HepG2 (cell line): ENCODE data around the gene SPINK8. TPM values are rescaled to one million over a fixed set of nuclear protein-coding genes. Genes with fewer than 3 reads are reported as not detected.

Source experiments
- BCLAF1 ChIP-seq: fragments of 450-650 bp; IDR thresholded peaks from 2 replicates; pipeline ENCODE4 v1.6.1; 2017; ENCODE audit warnings: mild to moderate bottlenecking
- BORCS8-MEF2B ChIP-seq: sonication (generic); formaldehyde crosslinking; IDR thresholded peaks from 2 replicates; pipeline ENCODE4 v1.8.0; 2022; ENCODE audit warnings: mild to moderate bottlenecking, missing genetic modification reagents
- CEBPG ChIP-seq: IDR thresholded peaks from 2 replicates; pipeline ENCODE4 v1.6.1; 2016
- CENPX ChIP-seq: sonication (generic); formaldehyde crosslinking; IDR thresholded peaks from 2 replicates; pipeline ENCODE4 v1.9.0; 2021; ENCODE audit warnings: mild to moderate bottlenecking, missing genetic modification reagents, moderate library complexity
- GLMP ChIP-seq: sonication (generic); formaldehyde crosslinking; IDR thresholded peaks from 2 replicates; pipeline ENCODE4 v1.9.0; 2021; ENCODE audit warnings: missing genetic modification reagents, mild to moderate bottlenecking, borderline replicate concordance
- IRX3 ChIP-seq: sonication (generic); formaldehyde crosslinking; IDR thresholded peaks from 2 replicates; pipeline ENCODE4 v1.8.1; 2023; ENCODE audit warnings: mild to moderate bottlenecking, low read depth, missing genetic modification reagents, borderline replicate concordance
- KDM1A ChIP-seq: IDR thresholded peaks from 2 replicates; pipeline ENCODE4 v1.6.1; 2016; ENCODE audit warnings: missing compliant biosample characterization
- MAFK ChIP-seq, 2 experiments: IDR thresholded peaks in 1 of 2; conservative IDR thresholded peaks in 1 of 2; 2 replicates each; pipeline ENCODE4 v1.6.1; 2011; ENCODE audit warnings: improper control_type of control experiment in 2 of 2, low read length in 2 of 2
- SP5 ChIP-seq: IDR thresholded peaks from 2 replicates; pipeline ENCODE4 v1.6.1; 2016; ENCODE audit warnings: low read depth, borderline replicate concordance
- ZKSCAN1 ChIP-seq: fragments of 150-350 bp; IDR thresholded peaks from 2 replicates; pipeline ENCODE4 v1.6.1; 2014; ENCODE audit warnings: low read length
- ZNF121 ChIP-seq: sonication (generic); formaldehyde crosslinking; IDR thresholded peaks from 2 replicates; pipeline ENCODE4 v1.5.0; 2020; ENCODE audit warnings: mild to moderate bottlenecking, missing genetic modification reagents
- ZNF513 ChIP-seq: sonication (generic); formaldehyde crosslinking; conservative IDR thresholded peaks from 2 replicates; pipeline ENCODE4 v1.5.0; 2020; ENCODE audit warnings: missing genetic modification reagents
- ZNF589 ChIP-seq: sonication (generic); formaldehyde crosslinking; conservative IDR thresholded peaks from 2 replicates; pipeline ENCODE4 v1.8.0; 2022; ENCODE audit warnings: mild to moderate bottlenecking, moderate library complexity, missing genetic modification reagents
- ZNF761 ChIP-seq: sonication (generic); formaldehyde crosslinking; conservative IDR thresholded peaks from 2 replicates; pipeline ENCODE4 v1.4.0; 2020; ENCODE audit warnings: mild to moderate bottlenecking, missing genetic modification reagents
- polyA plus RNA-seq, 8 experiments: library from polyadenylated mRNA; depleted of rRNA in 3 of 8; stranded (reverse) in 7 of 8; unstranded in 1 of 8; fragments of >200 nt; fragmentation: Illumina TruSeq in 4 of 8; extraction: Trizol in 4 of 8; gene quantifications; 2 replicates each; pipeline versions ENCODE4 v1.2.1 to v1.2.3, GENCODE V29; 2011 to 2016; ENCODE audit warnings: low read depth in 4 of 8, missing spikeins in 1 of 8, mixed read lengths in 1 of 8; ENCODE audit not compliant: insufficient read depth in 1 of 8
- total RNA-seq, 5 experiments: library from RNA; depleted of rRNA; stranded (reverse); fragments of >200 nt; fragmentation: Illumina TruSeq; extraction: Trizol; gene quantifications; 2 replicates each; pipeline ENCODE4 v1.2.3, GENCODE V29; 2016; ENCODE audit warnings: low read depth in 1 of 5
- TF ChIP-seq, protein P1 (sequence below): sonication (generic); formaldehyde crosslinking; IDR thresholded peaks from 2 replicates; pipeline ENCODE4 v1.5.1; 2020; ENCODE audit warnings: mild to moderate bottlenecking, moderate library complexity, missing genetic modification reagents
- TF ChIP-seq, protein P2 (sequence below): sonication (generic); formaldehyde crosslinking; IDR thresholded peaks from 2 replicates; pipeline ENCODE4 v1.4.0; 2020; ENCODE audit warnings: mild to moderate bottlenecking, missing genetic modification reagents, borderline replicate concordance

SPINK8 gene
- total and polyA plus RNA-seq, 2 of the 13 experiments (the other 11 are each of a cell fraction or from before 2014, with no cell fraction given): not detected

DNA sequence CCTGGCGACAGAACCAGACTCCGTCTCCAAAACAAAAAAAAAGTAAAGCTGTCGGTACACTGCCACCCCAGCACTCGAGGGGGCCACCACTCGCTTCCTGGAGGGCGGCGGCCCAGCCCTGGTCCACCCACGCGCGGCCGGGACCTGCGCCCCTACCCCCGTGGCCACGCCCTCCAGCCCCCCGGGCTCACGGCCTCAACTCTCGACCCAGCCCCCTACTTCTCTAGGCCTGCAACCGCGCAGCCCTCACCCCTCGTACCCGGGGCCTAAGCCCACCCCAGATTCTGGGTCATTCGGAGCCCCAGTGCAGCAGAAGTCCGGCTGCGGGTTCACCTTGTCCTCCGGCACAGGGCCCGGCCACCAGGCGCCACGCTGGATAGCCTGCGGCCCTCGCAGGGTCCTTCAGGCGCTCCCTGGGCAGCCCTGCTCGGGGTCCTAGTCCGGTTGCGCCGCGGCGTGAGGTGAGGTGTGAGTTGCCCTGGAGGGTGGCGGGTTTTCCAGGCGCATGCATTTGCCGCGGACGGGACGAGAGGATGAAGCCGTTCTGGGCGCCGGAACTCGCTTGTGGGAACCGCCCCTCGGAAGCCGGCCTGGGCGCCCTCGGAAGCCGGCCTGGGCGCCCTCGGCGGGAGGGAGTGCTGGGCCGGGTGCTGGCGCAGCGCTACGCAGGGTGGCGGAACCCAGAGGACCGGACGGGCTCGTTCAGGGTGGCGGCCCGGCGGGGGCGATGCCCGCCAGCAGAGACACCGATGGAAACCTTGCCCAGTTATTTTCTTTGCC lies 32.3 kb downstream of the SPINK8 start, which contains the start of gene NME6 (continued):
- no peak for TF ChIP-seq IRX3 (CRISPR knock-in tag)
- TF ChIP-seq ZNF121: no peak
- TF ChIP-seq MAFK (conservative IDR thresholded peaks at IDR 0.05 in 1 of 2, IDR thresholded peaks at IDR 0.05 in 1 of 2; ENCODE audit: low read length in 2 of 2): no peak
- TF ChIP-seq CENPX (CRISPR knock-in tag): no peak
- TF ChIP-seq CEBPG (CRISPR knock-in tag): 0 out of 2 replicates have a peak, but pooled peaks have one; percentile 24
- no peak for TF ChIP-seq GLMP (CRISPR knock-in tag)
- no peak; the same call in 1 of the 2 replicates for TF ChIP-seq SP5
- TF ChIP-seq, protein P1, sequence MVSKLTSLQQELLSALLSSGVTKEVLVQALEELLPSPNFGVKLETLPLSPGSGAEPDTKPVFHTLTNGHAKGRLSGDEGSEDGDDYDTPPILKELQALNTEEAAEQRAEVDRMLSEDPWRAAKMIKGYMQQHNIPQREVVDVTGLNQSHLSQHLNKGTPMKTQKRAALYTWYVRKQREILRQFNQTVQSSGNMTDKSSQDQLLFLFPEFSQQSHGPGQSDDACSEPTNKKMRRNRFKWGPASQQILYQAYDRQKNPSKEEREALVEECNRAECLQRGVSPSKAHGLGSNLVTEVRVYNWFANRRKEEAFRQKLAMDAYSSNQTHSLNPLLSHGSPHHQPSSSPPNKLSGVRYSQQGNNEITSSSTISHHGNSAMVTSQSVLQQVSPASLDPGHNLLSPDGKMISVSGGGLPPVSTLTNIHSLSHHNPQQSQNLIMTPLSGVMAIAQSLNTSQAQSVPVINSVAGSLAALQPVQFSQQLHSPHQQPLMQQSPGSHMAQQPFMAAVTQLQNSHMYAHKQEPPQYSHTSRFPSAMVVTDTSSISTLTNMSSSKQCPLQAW (CRISPR knock-in tag): no peak; the same call in none of the 2 replicates
- no peak for TF ChIP-seq BCLAF1
- TF ChIP-seq KDM1A: 0 out of 2 replicates have a peak, but pooled peaks have one; percentile 17
- TF ChIP-seq ZNF761 (CRISPR knock-in tag): peak; percentile 83
- peak; percentile 65; the same call in 1 of the 2 replicates for TF ChIP-seq ZNF589 (CRISPR knock-in tag)
- TF ChIP-seq BORCS8-MEF2B (CRISPR knock-in tag): peak; percentile 97
- TF ChIP-seq ZKSCAN1: 0 out of 2 replicates have a peak, but pooled peaks have one; percentile 39
- no peak for TF ChIP-seq ZNF513 (CRISPR knock-in tag)
- TF ChIP-seq, protein P2, sequence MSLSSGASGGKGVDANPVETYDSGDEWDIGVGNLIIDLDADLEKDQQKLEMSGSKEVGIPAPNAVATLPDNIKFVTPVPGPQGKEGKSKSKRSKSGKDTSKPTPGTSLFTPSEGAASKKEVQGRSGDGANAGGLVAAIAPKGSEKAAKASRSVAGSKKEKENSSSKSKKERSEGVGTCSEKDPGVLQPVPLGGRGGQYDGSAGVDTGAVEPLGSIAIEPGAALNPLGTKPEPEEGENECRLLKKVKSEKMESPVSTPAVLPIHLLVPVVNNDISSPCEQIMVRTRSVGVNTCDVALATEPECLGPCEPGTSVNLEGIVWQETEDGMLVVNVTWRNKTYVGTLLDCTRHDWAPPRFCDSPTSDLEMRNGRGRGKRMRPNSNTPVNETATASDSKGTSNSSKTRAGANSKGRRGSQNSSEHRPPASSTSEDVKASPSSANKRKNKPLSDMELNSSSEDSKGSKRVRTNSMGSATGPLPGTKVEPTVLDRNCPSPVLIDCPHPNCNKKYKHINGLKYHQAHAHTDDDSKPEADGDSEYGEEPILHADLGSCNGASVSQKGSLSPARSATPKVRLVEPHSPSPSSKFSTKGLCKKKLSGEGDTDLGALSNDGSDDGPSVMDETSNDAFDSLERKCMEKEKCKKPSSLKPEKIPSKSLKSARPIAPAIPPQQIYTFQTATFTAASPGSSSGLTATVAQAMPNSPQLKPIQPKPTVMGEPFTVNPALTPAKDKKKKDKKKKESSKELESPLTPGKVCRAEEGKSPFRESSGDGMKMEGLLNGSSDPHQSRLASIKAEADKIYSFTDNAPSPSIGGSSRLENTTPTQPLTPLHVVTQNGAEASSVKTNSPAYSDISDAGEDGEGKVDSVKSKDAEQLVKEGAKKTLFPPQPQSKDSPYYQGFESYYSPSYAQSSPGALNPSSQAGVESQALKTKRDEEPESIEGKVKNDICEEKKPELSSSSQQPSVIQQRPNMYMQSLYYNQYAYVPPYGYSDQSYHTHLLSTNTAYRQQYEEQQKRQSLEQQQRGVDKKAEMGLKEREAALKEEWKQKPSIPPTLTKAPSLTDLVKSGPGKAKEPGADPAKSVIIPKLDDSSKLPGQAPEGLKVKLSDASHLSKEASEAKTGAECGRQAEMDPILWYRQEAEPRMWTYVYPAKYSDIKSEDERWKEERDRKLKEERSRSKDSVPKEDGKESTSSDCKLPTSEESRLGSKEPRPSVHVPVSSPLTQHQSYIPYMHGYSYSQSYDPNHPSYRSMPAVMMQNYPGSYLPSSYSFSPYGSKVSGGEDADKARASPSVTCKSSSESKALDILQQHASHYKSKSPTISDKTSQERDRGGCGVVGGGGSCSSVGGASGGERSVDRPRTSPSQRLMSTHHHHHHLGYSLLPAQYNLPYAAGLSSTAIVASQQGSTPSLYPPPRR (CRISPR knock-in tag): peak; percentile 70; the same call in 1 of the 2 replicates
